Stimulated activated CD4-positive, alpha-beta T cell treated with anti-CD3 and anti-CD28 coated beads, Interleukin-1b, Interleukin-23, amount 100 ng/mL, for 4 hours (primary cell): ENCODE data around the gene SULT1C2.

ENCODE experiments used
- DNase-seq, 2 donors: peaks; one replicate each; pipeline ENCODE4 v3.0.0-alpha.2; 2020; ENCODE audit warnings: low read depth in 2 of 2

SULT1C2 gene

GRCh38 chr2:108293850-108294249 is 5.2 kb downstream of the SULT1C2 start:
- DNase-seq: no peak

DNA sequence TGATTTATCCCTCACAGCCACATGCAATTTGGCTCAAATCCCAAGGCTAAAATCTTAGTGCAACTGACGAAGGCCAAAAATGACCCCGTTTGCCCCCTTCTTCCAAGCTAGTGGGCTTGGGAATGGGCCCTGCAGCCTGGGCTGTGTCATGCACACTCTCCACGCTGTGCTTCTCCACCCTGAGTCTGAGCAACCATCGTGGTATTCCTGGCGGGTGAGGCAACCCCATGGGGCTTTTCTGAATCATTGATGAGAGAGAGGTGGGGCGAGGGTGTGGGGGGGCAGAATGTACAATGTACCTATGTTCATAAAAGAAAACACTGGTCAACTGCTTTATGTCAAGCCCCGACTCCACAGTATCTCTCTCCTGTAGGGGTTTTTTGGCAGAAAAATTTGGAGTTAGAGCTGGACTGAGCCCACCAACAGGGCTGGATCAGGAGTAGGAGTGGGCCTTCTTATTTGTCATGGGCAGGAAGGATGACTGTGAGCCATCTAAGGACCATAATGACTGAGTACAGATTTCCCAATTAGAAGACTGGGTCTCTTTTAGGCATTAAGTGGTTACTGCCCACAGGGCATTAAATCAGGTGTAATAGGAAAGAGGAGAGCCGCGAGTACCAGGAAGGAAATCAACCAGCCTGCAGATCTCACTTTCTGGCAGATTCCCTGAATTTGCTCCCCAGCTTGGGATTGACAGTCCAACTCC is 8.9 kb downstream of the SULT1C2 start:
- no peak for DNase-seq

DNA sequence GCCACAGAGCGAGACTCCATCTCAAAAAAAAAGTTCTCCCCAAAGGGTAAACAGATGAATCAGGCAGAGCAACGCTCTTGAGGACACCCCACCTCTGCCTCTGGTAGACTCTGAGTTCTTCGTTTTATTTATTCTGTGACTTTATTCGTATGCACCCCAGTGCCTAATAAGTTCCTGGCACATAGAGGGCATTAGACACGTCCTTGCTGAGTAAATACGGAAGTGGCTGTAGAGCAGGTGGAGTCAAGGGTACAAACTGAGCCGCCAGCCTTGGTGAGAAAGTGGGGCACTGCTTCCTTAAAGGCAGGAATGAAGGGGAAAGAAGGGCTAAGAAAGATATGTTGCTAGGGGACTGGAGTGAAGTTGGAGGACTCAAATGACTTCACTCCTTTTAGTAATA is 12.9 kb downstream of the SULT1C2 start:
- DNase-seq: no peak

GRCh38 chr2:108304975-108305374 is 16.3 kb downstream of the SULT1C2 start:
- DNase-seq: no peak

GRCh38 chr2:108305901-108306300 is 17.2 kb downstream of the SULT1C2 start:
- DNase-seq: no peak

- DNase-seq: no peak
Measured at GRCh38 chr2:108309903-108310302, 21.2 kb downstream of the SULT1C2 start.

DNA sequence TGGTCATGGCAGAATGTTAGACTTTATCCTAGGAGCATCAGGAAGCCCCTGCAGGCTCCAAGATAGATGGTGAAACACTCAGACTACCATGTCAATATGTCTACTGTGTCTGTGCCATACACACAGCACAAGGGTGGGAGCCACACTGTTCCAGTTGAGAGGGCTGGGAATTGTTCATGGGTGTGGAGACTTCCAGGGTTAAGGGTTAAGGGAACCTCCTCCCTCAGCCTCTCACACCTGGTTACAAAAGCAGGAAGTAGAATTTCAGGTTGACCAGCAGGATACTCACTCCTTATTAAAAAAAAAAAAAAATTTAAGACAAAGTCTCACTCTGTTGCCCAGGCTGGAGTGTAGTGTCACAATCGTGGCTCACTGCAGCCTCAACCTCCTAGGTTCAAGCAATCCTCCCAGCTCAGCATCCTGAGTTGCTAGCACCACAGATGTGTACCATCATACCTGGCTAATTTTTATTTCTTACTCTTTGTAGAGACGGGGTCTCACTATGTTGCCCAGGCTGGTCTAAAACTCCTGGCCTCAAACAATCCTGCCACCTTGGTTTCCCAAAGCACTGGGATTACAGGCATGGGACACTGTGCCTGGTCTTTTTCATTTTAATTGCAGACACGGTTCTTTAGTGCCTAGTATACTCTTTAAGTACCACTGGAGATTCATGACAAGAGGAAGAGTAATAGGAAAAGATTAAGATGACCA is 26.0 kb downstream of the SULT1C2 start:
- DNase-seq: no peak

DNA sequence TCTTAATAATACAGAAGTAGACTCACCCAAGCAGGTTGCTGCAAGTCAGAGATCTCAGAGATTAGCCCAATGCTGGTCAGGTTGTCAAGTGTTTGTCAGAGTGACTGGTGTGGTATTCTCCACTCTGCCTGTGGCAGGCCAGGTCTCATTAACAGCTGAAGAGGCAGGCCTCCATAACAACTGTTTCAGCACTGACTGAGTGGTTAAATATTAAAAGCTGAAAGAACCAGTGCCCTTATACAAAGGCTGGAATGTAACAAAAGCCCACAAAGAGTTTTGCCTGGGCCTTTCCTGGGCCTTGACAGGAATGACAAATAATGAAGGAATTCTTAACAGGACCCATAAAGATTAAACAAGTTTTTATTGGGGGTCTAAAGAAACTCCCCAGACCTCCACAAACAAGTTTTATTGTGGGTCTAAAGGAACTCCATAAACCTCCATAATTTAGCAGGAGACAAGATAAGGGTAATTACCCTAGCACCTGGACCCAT is 26.8 kb downstream of the SULT1C2 start:
- DNase-seq: no peak

- DNase-seq: no peak
Measured at GRCh38 chr2:108316033-108316432, 27.3 kb downstream of the SULT1C2 start.

DNA sequence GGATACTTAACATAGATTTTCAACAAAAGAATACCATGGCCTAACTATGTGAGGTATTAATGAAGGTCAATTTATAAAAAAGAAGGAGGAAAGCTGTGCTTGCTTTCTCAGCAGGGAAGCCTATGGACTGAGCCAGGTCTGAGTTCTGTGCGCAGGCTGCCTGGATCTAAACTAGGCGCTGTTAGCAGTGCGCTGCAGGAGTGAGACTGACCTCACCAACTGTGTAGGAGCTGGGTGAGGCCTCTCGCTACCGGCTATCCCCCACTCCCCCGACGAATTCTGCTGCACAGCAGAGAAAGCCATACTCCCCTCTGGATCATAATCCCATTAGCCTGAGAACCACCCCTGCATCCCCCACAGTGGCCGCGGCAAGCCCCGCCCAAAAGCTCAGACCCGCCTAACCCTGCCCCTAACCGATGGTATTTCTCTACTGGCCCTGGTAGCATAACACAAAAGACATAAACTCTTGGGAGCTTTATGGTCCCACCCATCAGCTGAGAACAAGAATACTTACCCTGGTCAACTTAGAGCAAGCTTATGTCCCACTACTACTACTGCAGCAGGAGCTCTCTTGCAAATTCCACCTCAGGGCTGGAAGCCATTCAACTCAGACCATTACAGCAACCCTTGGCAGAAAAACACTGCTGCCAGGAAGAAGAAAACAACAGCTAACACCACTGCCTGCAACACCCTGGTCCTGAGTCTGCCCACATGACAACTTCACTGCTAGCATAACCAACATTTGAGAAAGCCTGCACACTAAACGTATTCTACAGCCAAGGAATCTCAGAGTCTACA is 28.0 kb downstream of the SULT1C2 start:
- DNase-seq: no peak

DNA sequence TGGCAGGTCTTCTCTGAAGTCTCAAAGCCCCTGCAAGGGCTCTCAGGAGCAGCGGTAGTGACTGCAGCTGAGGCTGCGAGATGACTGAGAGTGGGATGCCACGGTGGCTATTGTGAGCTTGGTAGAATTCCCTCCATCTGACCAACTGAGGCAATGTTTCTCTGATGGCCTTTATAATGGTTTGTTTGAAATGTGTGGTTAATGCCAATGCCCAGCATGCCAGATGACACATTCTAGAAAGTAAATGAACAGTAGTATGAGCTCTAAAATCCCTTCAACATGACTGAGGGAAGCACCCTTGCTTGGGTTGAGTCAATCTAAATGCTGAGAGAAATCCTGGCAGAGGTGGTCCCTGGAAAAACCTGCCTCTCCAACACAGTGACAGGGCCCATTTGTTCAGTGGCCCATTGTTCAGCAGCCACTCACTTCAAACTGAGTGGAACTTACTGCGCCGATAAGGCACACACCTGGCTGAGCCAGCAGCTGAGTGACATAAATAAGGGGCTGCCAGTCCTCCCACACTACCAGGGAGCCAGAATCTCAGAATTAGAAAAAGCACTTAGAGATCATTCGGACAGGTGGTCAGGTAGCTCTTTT is 31.7 kb downstream of the SULT1C2 start:
- no peak for DNase-seq

GRCh38 chr2:108323619-108324018 is 34.9 kb downstream of the SULT1C2 start:
- no peak for DNase-seq

GRCh38 chr2:108324531-108325255 is 36.0 kb downstream of the SULT1C2 start:
- no peak for DNase-seq

DNA sequence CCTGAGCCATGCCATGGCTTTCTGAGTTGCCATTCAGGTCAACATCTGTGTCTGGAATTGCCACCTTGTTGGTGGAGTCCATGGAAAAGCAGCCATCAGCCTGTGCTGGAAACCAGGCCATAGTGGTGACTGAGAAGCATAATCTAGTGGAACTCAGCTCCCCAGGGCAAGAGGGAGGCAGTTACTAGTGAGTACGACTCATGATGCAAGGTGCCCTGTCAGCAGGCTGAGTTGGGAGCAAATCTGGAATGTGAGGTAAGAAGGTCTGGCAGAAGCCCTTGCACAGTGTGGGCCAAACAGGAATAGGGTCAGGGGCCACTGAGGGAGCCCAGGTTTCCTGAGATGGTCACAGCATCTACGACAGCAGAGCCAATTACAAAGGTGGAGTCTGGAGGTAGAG is 37.1 kb downstream of the SULT1C2 start:
- DNase-seq: no peak

- DNase-seq: no peak
Measured at GRCh38 chr2:108329771-108330170, 41.1 kb downstream of the SULT1C2 start.

GRCh38 chr2:108330979-108331378 is 42.3 kb downstream of the SULT1C2 start:
- DNase-seq: no peak

DNA sequence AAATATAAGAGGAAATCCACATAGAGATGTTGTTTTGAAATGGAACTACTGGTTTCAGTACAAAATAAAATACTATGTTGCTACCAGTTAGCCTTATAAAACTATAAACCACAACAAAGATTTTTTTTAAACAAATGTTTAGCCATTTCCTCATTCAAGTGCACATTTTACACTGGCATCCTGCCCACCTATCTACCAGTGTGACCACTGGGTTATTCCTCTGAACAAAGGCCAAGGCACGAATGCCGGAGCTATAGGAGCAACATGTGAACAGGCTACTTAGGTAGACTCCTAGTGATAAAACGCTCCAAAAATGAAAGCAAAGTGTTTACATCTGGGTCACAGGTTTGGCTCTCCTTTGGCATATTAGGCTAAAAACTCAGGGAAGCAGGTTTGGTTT is 57.3 kb downstream of the SULT1C2 start:
- DNase-seq: no peak

DNA sequence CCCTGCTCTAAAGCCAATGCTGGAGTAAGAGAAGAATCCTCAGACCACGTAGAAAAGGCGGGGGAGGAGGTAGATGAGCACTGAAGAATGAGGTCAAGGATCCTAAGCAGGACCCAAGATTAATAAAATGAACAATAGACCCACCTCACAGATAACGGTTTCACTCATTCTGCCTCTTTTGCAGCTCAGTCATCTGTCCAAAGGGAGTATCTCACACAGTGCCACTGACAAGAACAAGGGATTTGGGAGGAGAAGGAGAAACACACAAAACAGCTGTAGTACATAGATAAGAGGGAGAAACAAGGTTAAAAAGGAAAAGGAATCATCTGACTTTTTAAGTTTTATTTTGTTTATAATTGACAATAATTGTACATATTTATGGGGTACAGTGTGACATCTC is 58.1 kb downstream of the SULT1C2 start:
- DNase-seq: no peak

DNA sequence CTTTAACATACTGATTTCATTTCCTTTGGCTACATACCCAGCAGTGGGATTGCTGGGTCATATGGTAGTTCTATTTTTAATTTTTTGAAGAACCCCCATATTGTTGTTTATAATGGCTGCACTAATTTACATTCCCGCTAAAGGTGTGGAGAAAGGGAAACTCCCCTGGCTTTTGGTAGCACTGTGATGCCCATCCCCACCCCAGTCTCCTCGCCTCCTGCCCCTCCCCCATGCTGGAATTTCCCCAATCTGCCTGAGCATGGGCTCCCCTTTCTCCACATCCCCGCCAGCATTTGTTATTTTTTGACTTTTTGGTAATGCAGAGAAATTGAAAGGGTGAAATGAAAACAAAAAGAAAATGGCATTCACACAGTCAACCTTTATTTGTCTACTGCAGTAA is 59.1 kb downstream of the SULT1C2 start:
- DNase-seq: no peak

DNA sequence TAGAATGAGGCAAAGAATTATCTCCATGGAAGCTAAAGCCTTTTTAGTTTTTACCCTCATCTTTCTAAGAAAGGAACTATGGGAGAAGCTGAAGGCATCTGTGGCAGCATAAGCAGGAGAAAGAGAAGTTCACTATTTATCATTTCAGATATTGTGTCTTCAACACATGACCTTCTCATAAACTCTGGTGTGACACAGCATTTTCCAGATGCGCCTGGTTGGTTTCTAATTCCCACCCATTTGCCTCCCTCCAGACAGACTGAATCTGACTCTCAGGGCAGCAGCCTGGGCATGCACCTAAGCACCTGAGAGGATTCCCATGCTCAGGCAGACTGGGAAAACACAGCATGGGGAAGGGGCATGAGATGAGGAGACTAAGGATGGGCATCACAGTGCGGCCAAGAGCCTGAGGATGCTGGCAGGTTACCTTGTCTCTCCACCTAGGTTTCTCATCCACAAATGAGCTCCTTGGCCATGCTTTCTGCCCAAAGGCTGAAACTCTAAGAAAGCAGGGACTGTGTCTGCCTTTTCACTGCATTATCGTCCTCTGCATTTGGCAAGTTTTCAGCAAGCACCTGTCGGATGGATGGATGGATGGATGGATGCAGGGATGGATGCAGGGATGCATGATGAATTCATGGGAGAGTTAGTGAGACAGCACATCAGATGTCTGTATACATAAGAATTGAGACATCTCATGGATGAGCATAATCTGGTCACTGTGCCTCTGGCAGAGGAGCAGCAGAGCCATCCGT is 60.3 kb downstream of the SULT1C2 start:
- no peak for DNase-seq

DNA sequence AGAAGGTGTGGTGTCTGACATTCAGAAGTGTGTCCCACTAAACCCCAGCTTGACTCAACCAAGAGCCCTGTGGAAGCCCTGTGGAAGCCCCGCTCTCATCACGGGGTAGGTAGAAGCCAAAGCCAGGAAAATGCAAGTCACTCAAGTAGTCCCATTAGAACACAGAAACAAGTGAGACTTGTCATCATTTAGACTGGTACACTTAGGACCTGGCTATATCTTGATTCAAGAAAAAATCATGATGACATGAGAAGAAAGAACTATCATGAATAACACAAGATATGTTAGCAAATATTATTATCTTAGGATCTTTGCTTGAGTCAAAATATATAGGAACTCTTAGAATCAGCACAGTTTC is 60.9 kb downstream of the SULT1C2 start:
- DNase-seq: no peak
